ENCODE data around the gene ECE2.

The ECE2 gene

DNA sequence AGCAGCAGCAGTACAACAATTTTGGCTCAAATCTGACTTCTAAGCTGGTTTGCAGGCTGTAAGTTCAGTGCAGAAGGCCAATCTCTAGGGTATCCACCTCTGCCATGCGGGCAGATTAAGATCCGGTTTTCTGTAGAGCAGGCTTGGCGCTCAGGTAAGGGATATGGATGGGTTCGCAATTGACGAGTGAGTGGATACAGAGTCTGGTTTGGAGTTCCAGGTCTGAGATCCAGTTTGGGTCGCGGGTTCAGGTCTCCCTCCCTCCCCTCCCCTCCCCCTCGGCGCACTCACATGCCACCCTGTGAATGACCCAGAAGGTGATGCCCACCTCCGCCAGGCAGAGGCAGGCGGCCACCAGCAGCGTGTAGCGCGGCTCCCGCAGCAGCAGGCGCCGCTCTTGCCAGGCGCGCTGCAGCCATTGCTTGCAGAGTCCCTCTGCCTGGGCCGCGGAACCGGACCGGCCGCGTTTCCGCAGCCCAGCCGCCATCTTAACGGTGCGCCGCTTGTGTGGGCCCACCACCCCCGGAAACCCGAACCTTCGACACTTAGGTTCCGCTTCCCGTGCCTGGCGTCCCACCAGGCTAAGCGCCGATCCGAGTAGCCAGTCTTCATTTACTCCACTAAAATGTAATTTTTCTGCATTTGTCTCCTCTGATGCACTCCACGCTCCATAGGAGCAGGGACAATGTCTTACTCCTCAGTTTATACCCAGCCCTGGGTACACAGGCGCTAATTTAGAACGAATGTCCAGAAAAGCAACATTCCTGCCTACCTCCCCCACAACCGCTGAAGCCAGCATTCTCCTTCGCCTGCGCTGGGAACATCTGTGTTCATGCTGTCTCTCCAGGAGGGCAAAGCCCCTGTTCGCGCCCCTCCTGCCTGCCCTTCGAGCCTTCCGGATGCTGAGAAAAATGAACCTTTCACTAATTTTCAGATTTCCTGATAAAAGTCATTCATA lies 27.1 kb upstream of the ECE2 start, which contains the start of gene ALG3:
ALG3 (minus strand) TSS at position 509 of the 958 bp plus-strand sequence; CDS start at position 487, 22 bp downstream.
- H3K4me2 ChIP-seq (ENCODE audit: insufficient read depth, low read length, poor library complexity, severe bottlenecking) = peak within 1 kb of the TSS; percentile 99
- WGBS, 2 donors (ENCODE audit: extremely low coverage in 2 of 2, insufficient read length in 2 of 2, insufficient replicate concordance in 1 of 2) = no CpG with 5 or more reads among the region's 49 CpGs
- no peak within 1 kb of the TSS for H2BK120ac ChIP-seq (ENCODE audit: low read depth, low read length)
- no peak within 1 kb of the TSS for H2AK5ac ChIP-seq (ENCODE audit: low read depth, low read length)
- peak within 1 kb of the TSS; percentile 90 for H3K18ac ChIP-seq (ENCODE audit: low read length)
- peak within 1 kb of the TSS; percentile 35 for H3K23ac ChIP-seq (ENCODE audit: low read depth, low read length, poor library complexity)
- H3K4ac ChIP-seq (ENCODE audit: low read length) = no peak within 1 kb of the TSS
- H3K14ac ChIP-seq (ENCODE audit: low read length) = no peak within 1 kb of the TSS
- peak within 1 kb of the TSS; percentile 4 for H2BK5ac ChIP-seq (ENCODE audit: low read length)
- peak within 1 kb of the TSS; percentile 35 for H3K27ac ChIP-seq (replicated peaks; ENCODE audit: low read length)
- peaks cover 0 to 5% of the 10 kb centered on the region in 2 donors for H3K4me1 ChIP-seq (ENCODE audit: control insufficient read depth in 2 of 2, insufficient read depth in 1 of 2, low read depth in 1 of 2, low read length in 2 of 2)
- H2AFZ ChIP-seq (ENCODE audit: low read length) = peak within 1 kb of the TSS; percentile 95
- H4K8ac ChIP-seq (ENCODE audit: low read depth, low read length) = no peak within 1 kb of the TSS
- peak; percentile 90 for DNase-seq (ENCODE audit: low spot score)
- no peaks in the 10 kb centered on the region for H3K27me3 ChIP-seq (ENCODE audit: control insufficient read depth in 3 of 3, insufficient read depth in 3 of 3, low read depth in 1 of 3, low read length in 3 of 3)
- no peaks in the 10 kb centered on the region for H3K79me1 ChIP-seq (ENCODE audit: low read depth, low read length)
- H3K9me3 ChIP-seq (replicated peaks in 1 of 2; ENCODE audit: control insufficient read depth in 2 of 2, insufficient read depth in 1 of 2, low read depth in 1 of 2, low read length in 2 of 2) = peaks cover 0 to 1% of the 10 kb centered on the region in 2 donors
- peak within 1 kb of the TSS; percentile 93 for H3K9ac ChIP-seq (ENCODE audit: low read depth, low read length, poor library complexity)
- H3K4me3 ChIP-seq (ENCODE audit: low read length in 2 of 2) = peak within 1 kb of the TSS; percentile 82 to 92
- H2BK12ac ChIP-seq (ENCODE audit: low read length) = no peak within 1 kb of the TSS
- H3K36me3 ChIP-seq (replicated peaks in 1 of 2; ENCODE audit: control insufficient read depth in 2 of 2, insufficient read depth in 2 of 2, low read length in 2 of 2) = peaks cover 16 to 20% of the 10 kb centered on the region in 2 donors
- no peak within 1 kb of the TSS for H2BK15ac ChIP-seq (ENCODE audit: low read length)
- H4K91ac ChIP-seq (ENCODE audit: low read depth, low read length, poor library complexity) = no peak within 1 kb of the TSS

- Histone ChIP-seq H2AFZ (ENCODE audit: low read length) (peak within 1 kb of the TSS; percentile 95), H3K18ac (ENCODE audit: low read length) (peak within 1 kb of the TSS; percentile 90), H3K14ac (ENCODE audit: low read length) (no peak within 1 kb of the TSS), H2BK5ac (ENCODE audit: low read length) (peak within 1 kb of the TSS; percentile 4), H3K9me3 (replicated peaks in 1 of 2; ENCODE audit: control insufficient read depth in 2 of 2, insufficient read depth in 1 of 2, low read depth in 1 of 2, low read length in 2 of 2) (peaks cover 0 to 1% of the 10 kb centered on the region in 2 donors), H3K27ac (replicated peaks; ENCODE audit: low read length) (peak within 1 kb of the TSS; percentile 35), H2AK5ac (ENCODE audit: low read depth, low read length) (no peak within 1 kb of the TSS), H3K27me3 (ENCODE audit: control insufficient read depth in 3 of 3, insufficient read depth in 3 of 3, low read depth in 1 of 3, low read length in 3 of 3) (no peaks in the 10 kb centered on the region), H4K8ac (ENCODE audit: low read depth, low read length) (no peak within 1 kb of the TSS), H3K79me1 (ENCODE audit: low read depth, low read length) (no peaks in the 10 kb centered on the region), H2BK15ac (ENCODE audit: low read length) (no peak within 1 kb of the TSS), H3K36me3 (replicated peaks in 1 of 2; ENCODE audit: control insufficient read depth in 2 of 2, insufficient read depth in 2 of 2, low read length in 2 of 2) (peaks cover 12% of the 10 kb centered on the region in 2 donors), H2BK120ac (ENCODE audit: low read depth, low read length) (no peak within 1 kb of the TSS), H2BK12ac (ENCODE audit: low read length) (no peak within 1 kb of the TSS), H3K4me2 (ENCODE audit: insufficient read depth, low read length, poor library complexity, severe bottlenecking) (peak within 1 kb of the TSS; percentile 99), H3K4me3 (ENCODE audit: low read length in 2 of 2) (peak within 1 kb of the TSS; percentile 82 to 92), H3K23ac (ENCODE audit: low read depth, low read length, poor library complexity) (peak within 1 kb of the TSS; percentile 35), H4K91ac (ENCODE audit: low read depth, low read length, poor library complexity) (no peak within 1 kb of the TSS), H3K9ac (ENCODE audit: low read depth, low read length, poor library complexity) (peak within 1 kb of the TSS; percentile 93), H3K4ac (ENCODE audit: low read length) (no peak within 1 kb of the TSS), H3K4me1 (ENCODE audit: control insufficient read depth in 2 of 2, insufficient read depth in 1 of 2, low read depth in 1 of 2, low read length in 2 of 2) (peaks cover 0 to 5% of the 10 kb centered on the region in 2 donors)
- peak; percentile 97 for DNase-seq (ENCODE audit: low spot score)
- WGBS, 2 donors (ENCODE audit: extremely low coverage in 2 of 2, insufficient read length in 2 of 2, insufficient replicate concordance in 1 of 2) = no CpG with 5 or more reads among the region's 54 CpGs
These were observed 26.2 kb upstream of the ECE2 start, which contains the start of gene EEF1AKMT4 for GRCh38 chr3:184249412-184250166. EEF1AKMT4 (plus strand) TSS chr3:184249672; CDS start chr3:184249695, 23 bp downstream.

DNA sequence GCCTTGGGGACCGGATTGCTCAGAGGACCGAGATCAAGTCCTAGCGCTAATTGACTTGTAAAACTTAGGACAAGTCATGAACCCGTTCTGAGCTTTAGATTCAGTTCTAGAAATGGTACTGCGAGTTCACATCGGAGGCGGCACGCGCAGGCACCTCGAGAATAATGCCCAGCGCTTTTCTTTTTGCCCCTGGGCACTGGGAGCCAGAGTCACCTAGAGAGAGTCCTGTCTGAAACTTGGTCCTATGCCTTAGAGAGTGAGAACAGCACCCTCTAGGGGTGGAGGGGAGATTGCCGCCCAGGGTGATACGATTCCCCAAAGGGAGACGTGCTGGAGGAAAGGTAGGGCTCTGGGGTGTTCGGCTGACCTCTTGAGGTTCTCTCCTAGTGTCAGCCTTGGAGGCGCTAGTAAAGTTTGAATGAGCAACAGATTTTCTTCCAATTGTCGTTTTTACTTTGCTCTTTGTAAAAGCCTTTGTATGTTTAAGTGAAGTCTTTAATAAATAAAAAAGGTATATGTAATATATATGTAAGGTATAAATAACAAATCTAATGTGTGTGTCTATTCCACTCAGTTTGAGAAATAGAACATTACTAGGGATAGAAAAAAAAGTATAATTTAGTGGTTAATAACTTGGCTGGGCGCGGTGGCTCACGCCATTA lies 25.5 kb upstream of the ECE2 start:
- DNase-seq (ENCODE audit: low spot score) = peak; percentile 90

More for the DNA sequence above, 25.5 kb upstream of the ECE2 start:
- peak overlapping the region; percentile 82 to 87 for H3K4me3 ChIP-seq (ENCODE audit: low read length in 2 of 2)
- H2BK15ac ChIP-seq (ENCODE audit: low read length) = no peak overlapping the region
- no peak overlapping the region for H2BK5ac ChIP-seq (ENCODE audit: low read length)
- no peaks in the 10 kb centered on the region for H3K27me3 ChIP-seq (ENCODE audit: control insufficient read depth in 3 of 3, insufficient read depth in 3 of 3, low read depth in 1 of 3, low read length in 3 of 3)
- H2BK120ac ChIP-seq (ENCODE audit: low read depth, low read length) = no peak overlapping the region
- no peak overlapping the region for H3K23ac ChIP-seq (ENCODE audit: low read depth, low read length, poor library complexity)
- peaks cover 0 to 1% of the 10 kb centered on the region in 2 donors for H3K9me3 ChIP-seq (replicated peaks in 1 of 2; ENCODE audit: control insufficient read depth in 2 of 2, insufficient read depth in 1 of 2, low read depth in 1 of 2, low read length in 2 of 2)
- no peak overlapping the region for H4K8ac ChIP-seq (ENCODE audit: low read depth, low read length)
- H3K79me1 ChIP-seq (ENCODE audit: low read depth, low read length) = no peaks in the 10 kb centered on the region
- H3K4me2 ChIP-seq (ENCODE audit: insufficient read depth, low read length, poor library complexity, severe bottlenecking) = peak overlapping the region; percentile 99
- H3K36me3 ChIP-seq (replicated peaks in 1 of 2; ENCODE audit: control insufficient read depth in 2 of 2, insufficient read depth in 2 of 2, low read length in 2 of 2) = peaks cover 4 to 5% of the 10 kb centered on the region in 2 donors
- no peak overlapping the region for H3K14ac ChIP-seq (ENCODE audit: low read length)
- H3K18ac ChIP-seq (ENCODE audit: low read length) = no peak overlapping the region
- H3K4me1 ChIP-seq (ENCODE audit: control insufficient read depth in 2 of 2, insufficient read depth in 1 of 2, low read depth in 1 of 2, low read length in 2 of 2) = peaks cover 0 to 5% of the 10 kb centered on the region in 2 donors
- no peak overlapping the region for H3K27ac ChIP-seq (replicated peaks; ENCODE audit: low read length)
- H4K91ac ChIP-seq (ENCODE audit: low read depth, low read length, poor library complexity) = no peak overlapping the region
- H3K9ac ChIP-seq (ENCODE audit: low read depth, low read length, poor library complexity) = no peak overlapping the region
- peak overlapping the region; percentile 95 for H2AFZ ChIP-seq (ENCODE audit: low read length)
- no peak overlapping the region for H2AK5ac ChIP-seq (ENCODE audit: low read depth, low read length)
- H2BK12ac ChIP-seq (ENCODE audit: low read length) = no peak overlapping the region
- no CpG with 5 or more reads among the region's 20 CpGs for WGBS, 2 donors (ENCODE audit: extremely low coverage in 2 of 2, insufficient read length in 2 of 2, insufficient replicate concordance in 1 of 2)
- H3K4ac ChIP-seq (ENCODE audit: low read length) = no peak overlapping the region
